ENCODE data around the gene OSER1. TPM values are rescaled to one million over a fixed set of nuclear protein-coding genes. Genes with fewer than 3 reads are reported as not detected.

OSER1 gene
- total RNA-seq, 1 donor from 2014 or later, result 53.2 TPM

- Histone ChIP-seq H3K36me3 (ENCODE audit: control insufficient read depth, insufficient read depth, low read length) (no peaks in the 10 kb centered on the region), H3K27me3 (ENCODE audit: control insufficient read depth, insufficient read depth, low read length) (no peaks in the 10 kb centered on the region), H3K4me3 (ENCODE audit: low read depth, low read length) (no peak overlapping the region)
- no peak for TF ChIP-seq CTCF (IDR thresholded peaks at IDR 0.05; ENCODE audit: insufficient read depth, low read length, severe bottlenecking)
- FAIRE-seq, result no peak
- DNase-seq (ENCODE audit: low read depth), result no peak
Observed at GRCh38 chr20:44231713-44232468, 21.3 kb upstream of the OSER1 start.

- H3K27me3 ChIP-seq (ENCODE audit: control insufficient read depth, insufficient read depth, low read length), result no peaks in the 10 kb centered on the region
- no peaks in the 10 kb centered on the region for H3K36me3 ChIP-seq (ENCODE audit: control insufficient read depth, insufficient read depth, low read length)
- no peak for FAIRE-seq
- DNase-seq (ENCODE audit: low read depth), result no peak
- TF ChIP-seq CTCF (IDR thresholded peaks at IDR 0.05; ENCODE audit: insufficient read depth, low read length, severe bottlenecking), result no peak
- H3K4me3 ChIP-seq (ENCODE audit: low read depth, low read length), result no peak overlapping the region
Observed at GRCh38 chr20:44231193-44231592, 20.6 kb upstream of the OSER1 start.

GRCh38 chr20:44228465-44229258 is 18.1 kb upstream of the OSER1 start:
- FAIRE-seq, result no peak
- H3K36me3 ChIP-seq (ENCODE audit: control insufficient read depth, insufficient read depth, low read length), result no peaks in the 10 kb centered on the region
- no peak for DNase-seq (ENCODE audit: low read depth)
- H3K27me3 ChIP-seq (ENCODE audit: control insufficient read depth, insufficient read depth, low read length), result peaks cover 2% of the 10 kb centered on the region
- TF ChIP-seq CTCF (IDR thresholded peaks at IDR 0.05; ENCODE audit: insufficient read depth, low read length, severe bottlenecking), result no peak
- H3K4me3 ChIP-seq (ENCODE audit: low read depth, low read length), result no peak overlapping the region

GRCh38 chr20:44224637-44225036 is 14.1 kb upstream of the OSER1 start:
- Histone ChIP-seq H3K4me3 (ENCODE audit: low read depth, low read length) (no peak overlapping the region), H3K36me3 (ENCODE audit: control insufficient read depth, insufficient read depth, low read length) (no peaks in the 10 kb centered on the region), H3K27me3 (ENCODE audit: control insufficient read depth, insufficient read depth, low read length) (peaks cover 2% of the 10 kb centered on the region)
- DNase-seq (ENCODE audit: low read depth) (no peak), FAIRE-seq (no peak)
- TF ChIP-seq CTCF (IDR thresholded peaks at IDR 0.05; ENCODE audit: insufficient read depth, low read length, severe bottlenecking), result no peak

GRCh38 chr20:44223721-44224120 is 13.2 kb upstream of the OSER1 start:
- H3K4me3 ChIP-seq (ENCODE audit: low read depth, low read length), result no peak overlapping the region
- no peaks in the 10 kb centered on the region for H3K36me3 ChIP-seq (ENCODE audit: control insufficient read depth, insufficient read depth, low read length)
- no peak for TF ChIP-seq CTCF (IDR thresholded peaks at IDR 0.05; ENCODE audit: insufficient read depth, low read length, severe bottlenecking)
- H3K27me3 ChIP-seq (ENCODE audit: control insufficient read depth, insufficient read depth, low read length), result peaks cover 2% of the 10 kb centered on the region
- DNase-seq (ENCODE audit: low read depth) (no peak), FAIRE-seq (no peak)

Measured in bronchial epithelial cell (primary cell).